Osteoblast (primary cell): ENCODE data around the gene SSTR3. TPM values are rescaled to one million over a fixed set of nuclear protein-coding genes. Genes with fewer than 3 reads are reported as not detected.
A peak's percentile ranks its signal among the peaks of the same experiment; 100 is the strongest.

Experiments used
- DNase-seq: peaks from one replicate; pipeline ENCODE4 v3.0.0; 2011; ENCODE audit warnings: low spot score, mixed read lengths; ENCODE audit not compliant: insufficient read length; ENCODE audit errors: missing footprints
- H2AFZ ChIP-seq: 2 replicates; pipeline ENCODE4 v1.6.0; 2011; ENCODE audit warnings: mild to moderate bottlenecking, low read length
- H3K27ac ChIP-seq: 2 replicates; pipeline ENCODE4 v1.5.1; 2011; ENCODE audit warnings: mild to moderate bottlenecking, low read depth, low read length, moderate library complexity
- H3K27me3 ChIP-seq: 2 replicates; pipeline ENCODE4 v1.6.0; 2012; ENCODE audit warnings: mild to moderate bottlenecking, control low read depth, inconsistent platforms, low read length, moderate library complexity; ENCODE audit not compliant: insufficient read depth
- H3K36me3 ChIP-seq: 2 replicates; pipeline ENCODE4 v1.5.1; 2011; ENCODE audit warnings: mild to moderate bottlenecking, low read length, control low read depth, moderate library complexity; ENCODE audit not compliant: insufficient read depth
- H3K4me1 ChIP-seq: 2 replicates; pipeline ENCODE4 v1.5.1; 2011; ENCODE audit warnings: mild to moderate bottlenecking, low read length, control low read depth, moderate library complexity; ENCODE audit not compliant: insufficient read depth
- H3K4me2 ChIP-seq: 2 replicates; pipeline ENCODE4 v1.6.0; 2011; ENCODE audit warnings: mild to moderate bottlenecking, low read length; ENCODE audit not compliant: insufficient read depth
- H3K4me3 ChIP-seq: fragments of 200-600 bp; sonication (generic); 3 replicates; pipeline ENCODE4 v1.5.1; 2012; ENCODE audit warnings: mild to moderate bottlenecking, low read length, inconsistent platforms; ENCODE audit not compliant: insufficient read depth
- H3K79me2 ChIP-seq: 2 replicates; pipeline ENCODE4 v1.6.0; 2012; ENCODE audit warnings: mild to moderate bottlenecking, low read length, control low read depth, inconsistent platforms; ENCODE audit not compliant: insufficient read depth
- H3K9me3 ChIP-seq: 2 replicates; pipeline ENCODE4 v1.5.1; 2011; ENCODE audit warnings: low read depth, low read length, control low read depth
- H4K20me1 ChIP-seq: 2 replicates; pipeline ENCODE4 v1.6.0; 2012; ENCODE audit warnings: mild to moderate bottlenecking, low read length, control low read depth; ENCODE audit not compliant: insufficient read depth
- total RNA-seq: library from RNA; depleted of rRNA; stranded (reverse); fragments of >200 nt; gene quantifications from 2 replicates; pipeline ENCODE4 v1.2.3, GENCODE V29; 2012
- TF ChIP-seq, protein P1 (sequence below): IDR thresholded peaks from 2 replicates; pipeline ENCODE4 v1.5.1; 2011; ENCODE audit warnings: mild to moderate bottlenecking, low read depth, low read length, moderate library complexity; ENCODE audit errors: extremely low read depth

The SSTR3 gene
- total RNA-seq, 1 donor, result not detected

DNA sequence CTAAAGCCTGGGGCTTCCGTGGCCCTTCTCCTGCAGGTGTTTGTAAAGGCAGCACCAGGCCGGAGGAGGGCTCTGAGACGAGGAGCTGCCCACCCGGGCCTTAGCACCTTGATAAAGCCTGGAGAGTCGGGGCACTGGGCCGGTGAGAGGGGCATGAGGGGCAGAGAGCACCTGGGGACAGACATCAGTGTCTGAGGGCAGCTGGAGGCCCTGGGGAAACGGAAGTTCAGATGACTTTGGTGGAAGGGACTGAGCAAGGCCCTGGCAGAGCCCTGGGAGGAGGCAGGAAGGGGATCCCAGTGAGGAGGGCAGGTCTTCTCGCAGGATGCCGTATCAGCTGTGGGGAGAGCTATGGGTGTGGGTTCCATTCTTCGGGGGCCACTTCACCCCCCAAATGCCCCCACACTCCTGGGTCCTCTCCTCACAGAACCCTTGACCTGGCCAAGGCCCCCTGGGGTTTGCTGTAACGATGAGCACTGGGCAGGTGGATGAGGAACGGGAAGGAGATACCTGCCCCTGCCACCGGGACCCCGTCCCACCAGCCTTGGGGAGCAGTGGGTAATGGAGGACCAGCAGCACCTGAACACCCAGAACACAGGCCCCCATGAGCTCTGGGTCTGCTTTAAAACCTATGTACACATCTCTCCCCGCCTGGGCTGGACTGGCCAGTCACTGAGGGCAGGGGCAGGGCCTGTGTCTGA lies 31.6 kb downstream of the SSTR3 start:
- H4K20me1 ChIP-seq, result no peaks in the 10 kb centered on the region
- peaks cover 22% of the 10 kb centered on the region for H3K4me1 ChIP-seq
- no peak overlapping the region for H3K4me3 ChIP-seq
- H2AFZ ChIP-seq, result no peak overlapping the region
- TF ChIP-seq, protein P1, sequence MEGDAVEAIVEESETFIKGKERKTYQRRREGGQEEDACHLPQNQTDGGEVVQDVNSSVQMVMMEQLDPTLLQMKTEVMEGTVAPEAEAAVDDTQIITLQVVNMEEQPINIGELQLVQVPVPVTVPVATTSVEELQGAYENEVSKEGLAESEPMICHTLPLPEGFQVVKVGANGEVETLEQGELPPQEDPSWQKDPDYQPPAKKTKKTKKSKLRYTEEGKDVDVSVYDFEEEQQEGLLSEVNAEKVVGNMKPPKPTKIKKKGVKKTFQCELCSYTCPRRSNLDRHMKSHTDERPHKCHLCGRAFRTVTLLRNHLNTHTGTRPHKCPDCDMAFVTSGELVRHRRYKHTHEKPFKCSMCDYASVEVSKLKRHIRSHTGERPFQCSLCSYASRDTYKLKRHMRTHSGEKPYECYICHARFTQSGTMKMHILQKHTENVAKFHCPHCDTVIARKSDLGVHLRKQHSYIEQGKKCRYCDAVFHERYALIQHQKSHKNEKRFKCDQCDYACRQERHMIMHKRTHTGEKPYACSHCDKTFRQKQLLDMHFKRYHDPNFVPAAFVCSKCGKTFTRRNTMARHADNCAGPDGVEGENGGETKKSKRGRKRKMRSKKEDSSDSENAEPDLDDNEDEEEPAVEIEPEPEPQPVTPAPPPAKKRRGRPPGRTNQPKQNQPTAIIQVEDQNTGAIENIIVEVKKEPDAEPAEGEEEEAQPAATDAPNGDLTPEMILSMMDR, result no peak
- H3K79me2 ChIP-seq, result no peaks in the 10 kb centered on the region
- no peaks in the 10 kb centered on the region for H3K9me3 ChIP-seq
- DNase-seq, result peak; percentile 54
- H3K27me3 ChIP-seq, result no peaks in the 10 kb centered on the region
- no peak overlapping the region for H3K4me2 ChIP-seq
- H3K36me3 ChIP-seq, result no peaks in the 10 kb centered on the region
- H3K27ac ChIP-seq, result no peak overlapping the region

DNA sequence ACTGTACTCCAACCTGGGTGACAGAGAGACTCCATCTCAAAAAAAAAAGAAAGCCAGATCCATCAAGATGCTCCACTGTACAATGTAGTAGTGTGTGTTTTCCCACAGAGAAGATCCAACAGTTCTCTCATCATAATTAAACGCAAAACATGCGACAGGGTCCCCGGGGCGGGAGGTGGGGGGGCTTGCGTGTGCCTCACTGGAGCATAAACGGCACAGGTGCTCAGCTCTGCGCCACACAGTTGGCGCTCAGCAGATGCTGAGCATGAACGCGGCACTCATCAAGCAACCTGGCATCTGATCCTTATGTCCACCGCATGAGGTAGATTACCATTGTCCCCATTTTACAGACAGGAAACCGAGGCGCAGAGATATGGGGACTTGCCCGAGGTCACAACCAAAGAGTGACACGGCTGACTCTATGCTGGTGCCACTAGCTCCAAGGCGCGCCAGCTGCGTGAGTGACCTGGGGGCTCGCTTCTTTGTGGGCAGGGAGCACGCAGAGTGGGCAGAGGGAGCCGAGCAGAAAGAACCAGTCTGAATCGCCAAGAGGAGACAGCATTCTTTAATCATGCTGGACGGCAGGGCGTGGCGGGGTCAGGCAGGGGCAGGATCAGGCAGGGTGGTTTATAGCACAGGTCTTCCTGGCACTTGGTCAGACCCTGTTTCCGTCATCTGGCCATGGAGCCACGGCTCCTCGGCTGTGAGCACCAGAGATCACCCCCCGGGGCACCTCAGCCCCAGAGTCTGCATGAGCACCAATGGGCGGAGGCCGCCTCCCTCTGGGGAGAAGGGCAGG lies 32.5 kb downstream of the SSTR3 start:
- Histone ChIP-seq H3K4me3 (no peak overlapping the region), H3K36me3 (no peaks in the 10 kb centered on the region), H3K27ac (no peak overlapping the region), H3K9me3 (no peaks in the 10 kb centered on the region), H3K4me1 (peaks cover 22% of the 10 kb centered on the region), H3K79me2 (no peaks in the 10 kb centered on the region), H3K4me2 (no peak overlapping the region), H4K20me1 (no peaks in the 10 kb centered on the region), H2AFZ (no peak overlapping the region), H3K27me3 (peaks cover 2% of the 10 kb centered on the region)
- DNase-seq, result peak; percentile 43
- TF ChIP-seq, protein P1, result no peak

DNA sequence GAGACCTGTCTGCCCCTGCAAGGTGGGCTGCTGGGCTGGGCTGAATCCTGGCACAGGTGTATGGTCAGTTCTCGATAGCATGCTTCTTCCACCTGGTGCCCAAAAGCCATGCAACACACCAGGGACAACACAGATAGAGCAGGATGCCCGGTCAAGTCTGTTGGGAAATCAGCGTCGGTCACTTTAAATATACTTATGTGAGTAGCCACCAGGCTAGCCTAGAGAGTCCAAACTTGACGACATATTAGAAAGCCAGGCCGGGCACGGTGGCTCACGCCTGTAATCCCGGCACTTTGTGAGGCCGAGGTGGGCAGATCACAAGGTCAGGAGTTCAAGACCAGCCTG lies 33.2 kb downstream of the SSTR3 start:
- H3K4me3 ChIP-seq, result no peak overlapping the region
- H3K36me3 ChIP-seq, result no peaks in the 10 kb centered on the region
- no peak overlapping the region for H3K27ac ChIP-seq
- TF ChIP-seq, protein P1, result no peak
- H2AFZ ChIP-seq, result no peak overlapping the region
- no peaks in the 10 kb centered on the region for H3K9me3 ChIP-seq
- DNase-seq, result no peak
- H3K4me1 ChIP-seq, result peaks cover 22% of the 10 kb centered on the region
- peaks cover 7% of the 10 kb centered on the region for H3K27me3 ChIP-seq
- no peak overlapping the region for H3K4me2 ChIP-seq
- no peaks in the 10 kb centered on the region for H3K79me2 ChIP-seq
- H4K20me1 ChIP-seq, result no peaks in the 10 kb centered on the region
